DOHH2 (cell line): ENCODE measurements around the gene LIPC.

Source experiments
- CTCF ChIP-seq: fragments of 200-600 bp; sonication (generic); IDR thresholded peaks from one replicate; pipeline ENCODE4 v1.5.1; 2014; ENCODE audit warnings: antibody characterized with exemption, mild to moderate bottlenecking, low read depth, low read length; ENCODE audit not compliant: poor library complexity, severe bottlenecking
- EZH2phosphoT487 ChIP-seq: fragments of 200-600 bp; sonication (generic); IDR thresholded peaks from 2 replicates; pipeline ENCODE4 v1.6.1; 2017; ENCODE audit warnings: borderline replicate concordance, mild to moderate bottlenecking, antibody characterized with exemption, low read length, moderate library complexity, mixed read lengths

- TF ChIP-seq CTCF (no peak), EZH2phosphoT487 (no peak)
These were observed 92.5 kb downstream of the LIPC start for GRCh38 chr15:58524247-58524646.
